Nephron progenitor cell (in vitro differentiated cells): ENCODE measurements around the gene HIF1AN.

Experiments
- DNase-seq: peaks from one replicate; pipeline ENCODE4 v3.0.0; 2021
- H3K27ac Mint-ChIP-seq: 2 replicates; pipeline ENCODE4 v1.8.0; 2021; ENCODE audit warnings: mild to moderate bottlenecking, moderate library complexity, mixed read lengths
- H3K27me3 Mint-ChIP-seq: 2 replicates; pipeline ENCODE4 v1.8.0; 2021; ENCODE audit warnings: mild to moderate bottlenecking, low read depth, mixed read lengths; ENCODE audit not compliant: poor library complexity
- H3K36me3 Mint-ChIP-seq: 2 replicates; pipeline ENCODE4 v1.8.0; 2021; ENCODE audit warnings: low read depth, mixed read lengths
- H3K4me1 Mint-ChIP-seq: 2 replicates; pipeline ENCODE4 v1.8.0; 2021; ENCODE audit warnings: mixed read lengths
- H3K4me3 Mint-ChIP-seq: 2 replicates; pipeline ENCODE4 v1.8.0; 2021; ENCODE audit warnings: mild to moderate bottlenecking, moderate library complexity, mixed read lengths
- H3K9me3 Mint-ChIP-seq: 2 replicates; pipeline ENCODE4 v1.8.0; 2021; ENCODE audit warnings: mild to moderate bottlenecking, moderate library complexity, mixed read lengths
- CTCF ChIP-seq: fragments of 200-600 bp; sonication (generic); IDR thresholded peaks from 2 replicates; pipeline ENCODE4 v1.5.0; 2021; ENCODE audit warnings: antibody characterized with exemption

HIF1AN gene

GRCh38 chr10:100535715-100536353, at the start of gene HIF1AN:
TSS of gene HIF1AN (plus strand) at chr10:100535943. CDS start at chr10:100535959, 16 bp downstream.
- no peak within 1 kb of the TSS for H3K4me3 Mint-ChIP-seq
- H3K27ac Mint-ChIP-seq, result peak within 1 kb of the TSS; percentile 68
- peaks cover 33% of the 10 kb centered on the region for H3K36me3 Mint-ChIP-seq
- H3K4me1 Mint-ChIP-seq, result no peaks in the 10 kb centered on the region
- TF ChIP-seq CTCF, result peak; percentile 83
- DNase-seq, result peak; percentile 83
- peaks cover 5% of the 10 kb centered on the region for H3K27me3 Mint-ChIP-seq
- no peaks in the 10 kb centered on the region for H3K9me3 Mint-ChIP-seq

DNA sequence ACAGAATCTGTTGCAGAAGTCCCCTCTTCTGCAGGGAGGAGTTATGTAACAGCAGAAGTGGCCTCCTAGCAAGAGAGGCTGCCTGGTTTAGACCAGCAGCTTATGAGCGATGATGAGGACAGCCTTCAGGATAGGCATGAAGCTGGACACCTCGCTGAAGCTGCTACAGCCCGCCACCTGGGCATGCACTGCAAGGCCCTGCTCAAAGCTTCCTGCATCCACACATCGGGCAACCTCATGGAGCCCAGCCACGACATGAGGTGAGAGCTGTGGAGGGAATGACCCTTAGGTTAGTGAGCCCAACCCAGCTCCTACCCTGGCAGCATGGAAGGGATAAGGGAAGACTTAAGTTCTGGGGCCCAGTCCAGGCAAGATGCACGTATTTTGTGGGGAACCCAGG, 48.2 kb upstream of the HIF1AN start:
- no peak overlapping the region for H3K4me3 Mint-ChIP-seq
- no peaks in the 10 kb centered on the region for H3K9me3 Mint-ChIP-seq
- H3K4me1 Mint-ChIP-seq, result peaks cover 33% of the 10 kb centered on the region
- H3K36me3 Mint-ChIP-seq, result peaks cover 39% of the 10 kb centered on the region
- H3K27ac Mint-ChIP-seq, result no peak overlapping the region
- H3K27me3 Mint-ChIP-seq, result peaks cover 45% of the 10 kb centered on the region
- DNase-seq, result no peak
- no peak for TF ChIP-seq CTCF

DNA sequence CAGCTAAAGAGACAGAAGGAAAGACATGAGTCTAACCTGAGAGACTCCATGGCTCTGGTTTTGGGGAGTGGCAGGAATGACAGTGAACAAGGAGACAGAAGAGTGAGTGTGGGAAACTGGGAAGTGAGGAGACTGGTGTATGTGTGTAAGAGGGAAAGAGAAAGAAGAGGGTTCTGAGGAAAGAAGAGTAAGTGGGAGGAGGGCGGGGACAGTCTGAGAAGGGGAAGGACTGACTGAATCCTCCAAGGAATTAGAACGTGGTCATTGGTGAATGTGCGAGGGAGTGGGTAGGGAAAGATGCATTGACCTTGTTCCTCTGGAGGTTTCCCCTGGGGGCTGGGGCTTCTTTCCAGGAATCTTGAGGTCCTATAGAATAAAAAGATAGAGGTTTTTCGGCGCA, 46.3 kb upstream of the HIF1AN start:
- H3K4me3 Mint-ChIP-seq, result no peak overlapping the region

DNA sequence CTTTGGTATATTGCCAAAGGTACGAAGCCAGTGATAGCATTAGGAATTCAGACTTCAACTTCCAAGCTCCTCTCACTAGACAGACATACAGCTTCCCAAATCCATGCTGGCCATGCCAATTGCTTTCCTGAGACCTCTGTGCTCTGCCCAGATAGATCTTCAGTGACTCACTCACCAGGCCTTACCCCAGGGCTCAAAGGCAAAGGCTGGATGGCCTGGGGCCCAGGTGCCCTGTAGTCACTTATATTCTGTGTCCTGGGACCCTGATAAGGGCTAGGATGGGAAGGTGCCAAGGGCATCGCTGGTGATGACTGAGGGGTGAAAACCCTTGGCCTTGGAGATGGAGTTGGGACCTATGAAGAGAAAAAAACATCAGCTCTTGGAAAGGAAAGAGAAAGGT, 45.2 kb upstream of the HIF1AN start:
- H3K4me1 Mint-ChIP-seq, result peaks cover 11% of the 10 kb centered on the region
- no peak for DNase-seq
- H3K4me3 Mint-ChIP-seq, result no peak overlapping the region
- no peak overlapping the region for H3K27ac Mint-ChIP-seq
- peaks cover 59% of the 10 kb centered on the region for H3K36me3 Mint-ChIP-seq
- no peak for TF ChIP-seq CTCF
- H3K27me3 Mint-ChIP-seq, result peaks cover 17% of the 10 kb centered on the region
- no peaks in the 10 kb centered on the region for H3K9me3 Mint-ChIP-seq

More for the DNA sequence above, 46.3 kb upstream of the HIF1AN start:
- Mint-ChIP-seq H3K4me1 (peaks cover 22% of the 10 kb centered on the region), H3K27ac (no peak overlapping the region), H3K27me3 (peaks cover 29% of the 10 kb centered on the region), H3K36me3 (peaks cover 52% of the 10 kb centered on the region), H3K9me3 (no peaks in the 10 kb centered on the region)
- DNase-seq, result no peak
- no peak for TF ChIP-seq CTCF

- DNase-seq, result no peak
- peaks cover 6% of the 10 kb centered on the region for H3K27me3 Mint-ChIP-seq
- H3K4me1 Mint-ChIP-seq, result no peaks in the 10 kb centered on the region
- no peak overlapping the region for H3K27ac Mint-ChIP-seq
- H3K36me3 Mint-ChIP-seq, result peaks cover 48% of the 10 kb centered on the region
- TF ChIP-seq CTCF, result no peak
- H3K4me3 Mint-ChIP-seq, result no peak overlapping the region
- no peaks in the 10 kb centered on the region for H3K9me3 Mint-ChIP-seq
Measured at GRCh38 chr10:100496567-100496966, 39.2 kb upstream of the HIF1AN start.

DNA sequence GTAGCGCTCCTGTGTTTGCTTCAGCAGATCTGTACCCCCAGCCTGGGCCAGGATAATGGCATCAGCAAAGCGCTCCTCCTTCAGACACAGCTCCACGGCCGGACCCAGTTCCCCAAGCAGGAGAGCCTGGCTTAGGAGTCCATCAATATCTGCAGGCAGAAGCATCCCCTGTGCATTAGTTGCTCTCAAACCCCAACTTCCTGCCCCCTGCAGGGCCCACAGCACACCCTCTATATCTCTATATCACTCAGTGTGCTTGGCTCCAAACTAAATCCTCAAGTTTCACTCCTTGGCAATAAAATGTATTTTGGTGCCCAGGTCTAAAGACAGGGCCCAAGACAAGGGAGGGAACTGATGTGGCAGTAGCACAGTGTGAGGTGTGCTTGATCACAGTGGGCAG, 37.7 kb upstream of the HIF1AN start:
- Mint-ChIP-seq H3K9me3 (no peaks in the 10 kb centered on the region), H3K27me3 (peaks cover 6% of the 10 kb centered on the region), H3K4me1 (no peaks in the 10 kb centered on the region), H3K36me3 (peaks cover 48% of the 10 kb centered on the region), H3K27ac (no peak overlapping the region), H3K4me3 (no peak overlapping the region)
- no peak for TF ChIP-seq CTCF
- DNase-seq, result no peak
